RWPE2 (cell line): ENCODE results near the gene PPP1R15B.

Experiments used
- ATAC-seq: fragments of 200-7000 bp; cut with Tn5 transposase; 3 replicates; pipeline ENCODE4 v1.9.1; 2021; ENCODE audit warnings: low read depth
- DNase-seq: peaks from one replicate; pipeline ENCODE4 v3.0.0-alpha.2; 2020; ENCODE audit warnings: low spot score
- H3K27ac ChIP-seq: fragments of 450-650 bp; 2 replicates; pipeline ENCODE4 v1.5.1; 2017; ENCODE audit warnings: mild to moderate bottlenecking; ENCODE audit not compliant: poor library complexity, severe bottlenecking
- H3K27me3 ChIP-seq: fragments of 250-450 bp; sonication (Bioruptor Pico); 2 replicates; pipeline ENCODE4 v1.5.1; 2021; ENCODE audit warnings: mild to moderate bottlenecking, moderate library complexity; ENCODE audit not compliant: insufficient read depth, poor library complexity, severe bottlenecking
- H3K36me3 ChIP-seq: fragments of 250-450 bp; sonication (Bioruptor Pico); 2 replicates; pipeline ENCODE4 v1.5.1; 2020; ENCODE audit warnings: low read depth, mild to moderate bottlenecking, moderate library complexity
- H3K4me1 ChIP-seq: fragments of 250-450 bp; sonication (Bioruptor Pico); 2 replicates; pipeline ENCODE4 v1.5.1; 2021; ENCODE audit warnings: mild to moderate bottlenecking, moderate library complexity; ENCODE audit not compliant: insufficient read depth, poor library complexity, severe bottlenecking
- H3K4me3 ChIP-seq: fragments of 250-450 bp; sonication (Bioruptor Pico); 2 replicates; pipeline ENCODE4 v1.5.1; 2021; ENCODE audit warnings: mild to moderate bottlenecking, moderate library complexity; ENCODE audit not compliant: severe bottlenecking
- H3K9me3 ChIP-seq: fragments of 250-450 bp; sonication (Bioruptor Pico); 2 replicates; pipeline ENCODE4 v1.5.1; 2021; ENCODE audit warnings: mild to moderate bottlenecking, moderate library complexity; ENCODE audit not compliant: severe bottlenecking
- TF ChIP-seq, protein P1 (sequence below): fragments of 450-650 bp; IDR thresholded peaks from one replicate; pipeline ENCODE4 v1.5.1; 2017; ENCODE audit warnings: mild to moderate bottlenecking, moderate library complexity; ENCODE audit not compliant: poor library complexity, severe bottlenecking

Gene PPP1R15B

DNA sequence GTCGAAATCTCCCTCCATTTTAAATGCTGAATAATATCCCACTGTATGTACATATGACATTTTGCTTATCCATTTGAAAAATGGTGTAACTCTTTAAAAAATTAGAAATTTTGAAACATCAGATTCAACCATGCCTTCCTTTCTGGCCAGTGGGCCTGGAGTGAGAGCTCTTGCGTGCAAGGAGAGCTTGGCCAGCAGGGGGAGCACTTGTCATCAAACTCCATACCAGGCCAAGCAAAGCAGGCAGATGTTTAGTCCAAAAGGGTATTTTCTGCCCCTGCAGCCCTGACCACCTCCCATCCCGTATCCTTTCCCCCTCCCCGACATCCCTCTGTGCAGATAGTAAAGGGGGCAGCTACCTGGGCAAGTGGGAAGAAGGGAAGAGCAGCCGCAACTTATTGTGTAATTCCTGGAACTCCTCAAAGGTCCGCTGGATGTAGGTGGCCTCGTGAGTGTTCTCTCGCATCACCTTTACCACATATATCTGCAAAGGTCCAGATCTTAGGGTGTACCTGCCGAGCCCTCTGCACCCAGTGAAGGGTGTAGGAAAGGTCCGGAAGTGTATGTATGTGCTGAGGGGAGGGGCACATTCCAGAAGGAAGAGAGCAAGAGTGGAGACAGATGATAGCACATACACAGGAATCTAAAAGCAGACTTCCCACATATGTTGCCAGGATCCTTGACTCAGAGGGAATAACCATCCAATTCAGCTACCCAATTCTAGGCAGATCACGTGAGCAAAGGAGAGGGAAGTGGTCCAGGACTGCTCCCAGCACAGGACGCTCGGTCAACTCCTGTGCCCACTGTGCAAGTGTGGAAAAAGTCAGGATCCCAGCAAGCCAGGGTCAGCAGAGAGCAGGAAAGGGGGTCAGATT lies 19.9 kb upstream of the PPP1R15B start:
- ATAC-seq: peak; percentile 84
- DNase-seq: no peak
- TF ChIP-seq, protein P1, sequence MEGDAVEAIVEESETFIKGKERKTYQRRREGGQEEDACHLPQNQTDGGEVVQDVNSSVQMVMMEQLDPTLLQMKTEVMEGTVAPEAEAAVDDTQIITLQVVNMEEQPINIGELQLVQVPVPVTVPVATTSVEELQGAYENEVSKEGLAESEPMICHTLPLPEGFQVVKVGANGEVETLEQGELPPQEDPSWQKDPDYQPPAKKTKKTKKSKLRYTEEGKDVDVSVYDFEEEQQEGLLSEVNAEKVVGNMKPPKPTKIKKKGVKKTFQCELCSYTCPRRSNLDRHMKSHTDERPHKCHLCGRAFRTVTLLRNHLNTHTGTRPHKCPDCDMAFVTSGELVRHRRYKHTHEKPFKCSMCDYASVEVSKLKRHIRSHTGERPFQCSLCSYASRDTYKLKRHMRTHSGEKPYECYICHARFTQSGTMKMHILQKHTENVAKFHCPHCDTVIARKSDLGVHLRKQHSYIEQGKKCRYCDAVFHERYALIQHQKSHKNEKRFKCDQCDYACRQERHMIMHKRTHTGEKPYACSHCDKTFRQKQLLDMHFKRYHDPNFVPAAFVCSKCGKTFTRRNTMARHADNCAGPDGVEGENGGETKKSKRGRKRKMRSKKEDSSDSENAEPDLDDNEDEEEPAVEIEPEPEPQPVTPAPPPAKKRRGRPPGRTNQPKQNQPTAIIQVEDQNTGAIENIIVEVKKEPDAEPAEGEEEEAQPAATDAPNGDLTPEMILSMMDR: peak; percentile 93
- Histone ChIP-seq H3K4me3 (no peak overlapping the region), H3K27me3 (no peaks in the 10 kb centered on the region), H3K27ac (peak overlapping the region; percentile 5), H3K4me1 (peaks cover 5% of the 10 kb centered on the region), H3K9me3 (no peaks in the 10 kb centered on the region), H3K36me3 (peaks cover 18% of the 10 kb centered on the region; the same call in 1 of the 2 replicates)

DNA sequence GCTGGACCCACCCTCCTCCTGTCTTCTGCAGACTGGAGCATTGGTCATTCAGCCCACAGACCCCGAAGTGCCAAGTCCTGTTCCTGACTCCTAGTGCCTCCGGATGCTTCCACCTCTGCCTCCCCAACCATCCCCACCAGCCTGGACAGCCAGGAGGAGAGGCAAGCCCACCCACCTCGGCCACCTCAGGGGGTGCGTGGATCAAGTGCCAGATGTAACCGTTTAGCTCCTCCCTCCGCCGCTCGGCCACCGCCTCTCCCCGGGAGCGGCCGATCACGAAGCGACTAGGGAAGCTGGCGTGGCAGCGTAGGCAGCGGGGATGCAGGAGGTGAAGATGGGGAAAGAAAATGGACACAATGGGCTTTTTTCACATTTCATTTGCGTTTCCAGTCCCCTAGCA lies 18.1 kb upstream of the PPP1R15B start:
- Histone ChIP-seq H3K4me1 (peaks cover 13% of the 10 kb centered on the region), H3K9me3 (no peaks in the 10 kb centered on the region), H3K36me3 (peaks cover 15% of the 10 kb centered on the region; the same call in 1 of the 2 replicates), H3K27ac (no peak overlapping the region), H3K4me3 (no peak overlapping the region), H3K27me3 (no peaks in the 10 kb centered on the region)
- no peak for DNase-seq
- ATAC-seq: no peak
- TF ChIP-seq, protein P1: no peak

DNA sequence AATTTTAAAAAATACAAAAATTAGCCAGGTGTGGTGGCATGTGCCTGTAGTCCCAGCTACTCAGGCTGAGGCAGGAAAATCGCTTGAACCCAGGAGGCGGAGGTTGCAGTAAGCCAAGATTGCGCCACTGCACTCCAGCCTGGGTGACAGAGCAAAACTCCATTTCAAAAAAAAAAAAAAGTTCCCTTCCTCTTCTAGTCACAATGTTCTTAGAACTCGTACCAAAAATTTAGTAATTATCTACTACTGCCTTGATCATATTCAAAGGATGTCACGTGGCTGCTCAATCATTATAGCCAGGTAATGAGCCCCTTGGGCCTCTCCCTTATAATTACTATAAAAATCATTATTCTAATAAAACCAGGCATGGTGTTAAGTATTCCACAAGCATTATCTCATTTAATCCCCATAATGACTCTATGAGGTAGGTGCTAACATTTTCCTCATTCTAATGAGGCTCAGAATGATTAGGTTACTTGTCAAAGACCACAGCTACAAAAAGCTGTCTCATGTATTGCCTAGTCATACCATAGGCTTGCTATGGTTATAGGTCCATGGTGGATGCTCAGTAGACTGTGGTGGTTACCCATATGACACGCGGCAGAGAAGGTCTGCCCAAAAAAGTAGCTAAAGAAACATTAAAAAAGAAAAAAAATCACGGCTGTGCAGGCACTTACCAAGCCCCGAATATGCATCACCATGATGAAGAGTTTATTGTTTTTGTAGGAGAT lies 15.5 kb upstream of the PPP1R15B start:
- TF ChIP-seq, protein P1: no peak
- Histone ChIP-seq H3K4me3 (no peak overlapping the region), H3K9me3 (no peaks in the 10 kb centered on the region), H3K4me1 (peaks cover 23% of the 10 kb centered on the region), H3K27me3 (no peaks in the 10 kb centered on the region), H3K36me3 (peaks cover 4% of the 10 kb centered on the region; the same call in 1 of the 2 replicates), H3K27ac (no peak overlapping the region)
- no peak for DNase-seq
- no peak for ATAC-seq

DNA sequence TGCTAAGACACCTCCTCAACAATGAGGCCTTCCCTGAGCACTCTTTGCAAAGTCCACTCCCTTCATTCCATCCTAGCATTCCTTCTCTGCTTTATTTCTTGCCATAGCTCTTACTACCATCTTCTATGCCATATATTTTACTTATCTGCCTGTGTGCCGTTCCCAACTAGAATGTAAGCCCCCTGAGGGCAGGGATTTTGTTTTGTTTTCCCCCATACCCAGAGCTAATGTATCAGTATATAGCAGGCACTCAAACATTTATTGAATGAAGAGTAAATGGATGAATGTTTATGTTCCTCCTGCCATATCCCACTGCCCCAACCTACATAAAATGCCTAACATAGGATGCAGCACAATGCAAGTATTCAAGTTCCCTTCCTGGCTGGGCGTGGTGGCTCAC lies 14.9 kb upstream of the PPP1R15B start:
- DNase-seq: no peak
- Histone ChIP-seq H3K4me1 (peaks cover 21% of the 10 kb centered on the region), H3K9me3 (no peaks in the 10 kb centered on the region), H3K27me3 (no peaks in the 10 kb centered on the region), H3K36me3 (peaks cover 4% of the 10 kb centered on the region; the same call in 1 of the 2 replicates), H3K27ac (peak overlapping the region; percentile 33), H3K4me3 (no peak overlapping the region)
- ATAC-seq: no peak
- TF ChIP-seq, protein P1: no peak
